MCF 10A (cell line): ENCODE measurements around the gene OTUD4. TPM values are rescaled to one million over a fixed set of nuclear protein-coding genes. Genes with fewer than 3 reads are reported as not detected.

Source experiments
- BruUV-seq: library from RNA; stranded (reverse); fragments of 400-500 nt; replicated peaks from 2 replicates; lab custom pipeline; 2021; lab: Mats Ljungman, UMichigan
- CTCF ChIA-PET: fragments of 300-600 bp; sonication (Branson Sonifier 250); formaldehyde crosslinking; extraction: SDS; loops from one replicate; lab custom pipeline; 2021; ENCODE audit warnings: antibody characterized with exemption, inconsistent platforms; lab: Yijun Ruan, JAX
- POLR2A ChIA-PET: fragments of 300-600, 350-650 bp; sonication (Branson Sonifier 250); formaldehyde crosslinking; extraction: SDS; loops from one replicate; lab custom pipeline; 2020; ENCODE audit warnings: antibody characterized with exemption, inconsistent platforms; lab: Yijun Ruan, JAX
- DNase-seq: peaks from one replicate; pipeline ENCODE4 v3.0.0-alpha.2; 2018; ENCODE audit not compliant: unreplicated experiment
- H3K27ac Mint-ChIP-seq: one replicate; pipeline ENCODE4 v1.8.0; 2022; ENCODE audit warnings: mild to moderate bottlenecking, low read depth, mixed read lengths; ENCODE audit not compliant: unreplicated experiment
- H3K27me3 Mint-ChIP-seq: one replicate; pipeline ENCODE4 v1.8.0; 2022; ENCODE audit warnings: mixed read lengths; ENCODE audit not compliant: insufficient read depth, unreplicated experiment
- H3K36me3 Mint-ChIP-seq: one replicate; pipeline ENCODE4 v1.8.0; 2022; ENCODE audit warnings: mild to moderate bottlenecking, moderate library complexity, mixed read lengths; ENCODE audit not compliant: insufficient read depth, unreplicated experiment
- H3K4me1 Mint-ChIP-seq: one replicate; pipeline ENCODE4 v1.8.0; 2022; ENCODE audit warnings: mixed read lengths; ENCODE audit not compliant: insufficient read depth, unreplicated experiment
- H3K4me3 Mint-ChIP-seq: one replicate; pipeline ENCODE4 v1.8.0; 2022; ENCODE audit warnings: mild to moderate bottlenecking, moderate library complexity, mixed read lengths; ENCODE audit not compliant: unreplicated experiment
- H3K9me3 Mint-ChIP-seq: one replicate; pipeline ENCODE4 v1.8.0; 2022; ENCODE audit warnings: mixed read lengths; ENCODE audit not compliant: unreplicated experiment
- intact Hi-C: fragments of 100-400 bp; cut with micrococcal nuclease; formaldehyde crosslinking; loops from 2 replicates; pipeline ENCODE4 v1.14.1; 2022
- total RNA-seq: library from RNA; stranded (reverse); gene quantifications from 2 replicates; pipeline ENCODE4 v1.2.3, GENCODE V29; 2022
- TF ChIP-seq, protein P1 (sequence below): fragments of 200-600 bp; IDR thresholded peaks from one replicate; pipeline ENCODE4 v1.8.0; 2022; ENCODE audit warnings: antibody characterized with exemption, mild to moderate bottlenecking; ENCODE audit not compliant: unreplicated experiment

Gene OTUD4
- total RNA-seq, 1 experiment from 2014 or later: 68.0 TPM

DNA sequence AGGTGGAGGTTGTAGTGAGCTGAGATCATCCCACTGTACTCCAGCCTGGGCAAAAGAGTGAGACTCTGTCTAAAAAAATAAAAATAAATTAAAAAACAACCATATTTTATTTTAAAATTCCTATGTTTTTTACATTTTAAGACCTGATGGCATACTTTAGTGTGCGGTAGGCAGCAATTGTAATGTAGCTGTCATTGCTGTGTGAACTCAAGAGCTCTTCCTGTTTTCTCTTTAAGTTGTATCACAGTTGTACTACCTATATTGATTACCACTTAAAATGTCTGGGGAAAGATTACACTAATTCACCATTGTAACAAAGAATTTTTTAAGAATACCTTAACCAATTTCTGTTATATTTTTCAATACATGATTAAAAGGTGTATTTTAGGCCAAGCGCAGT is 55.0 kb downstream of the OTUD4 start:
- Mint-ChIP-seq H3K4me3 (no peak overlapping the region), H3K36me3 (peaks cover 96% of the 10 kb centered on the region)

DNA sequence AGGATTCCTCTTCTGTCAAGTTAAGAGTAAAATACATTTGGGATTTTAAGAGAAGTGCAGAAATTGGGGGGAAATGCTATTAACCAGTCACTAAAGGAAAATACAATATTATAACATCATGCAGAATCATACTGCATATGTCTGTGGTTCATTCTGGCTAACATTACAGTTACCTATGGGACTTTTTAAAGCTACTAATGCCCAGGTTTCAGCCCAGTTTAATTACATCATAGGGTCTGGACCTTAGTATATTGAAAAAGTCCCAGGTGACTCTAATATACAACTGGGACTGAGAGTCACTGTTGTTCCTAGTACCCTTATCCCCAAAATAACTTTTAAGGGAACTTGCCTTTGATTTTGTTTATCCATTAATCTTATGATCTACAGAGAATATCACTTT is 72.3 kb downstream of the OTUD4 start:
- no peaks in the 10 kb centered on the region for H3K27me3 Mint-ChIP-seq
- H3K27ac Mint-ChIP-seq: no peak overlapping the region
- H3K4me1 Mint-ChIP-seq: no peaks in the 10 kb centered on the region
- no peaks in the 10 kb centered on the region for H3K9me3 Mint-ChIP-seq
- TF ChIP-seq, protein P1, sequence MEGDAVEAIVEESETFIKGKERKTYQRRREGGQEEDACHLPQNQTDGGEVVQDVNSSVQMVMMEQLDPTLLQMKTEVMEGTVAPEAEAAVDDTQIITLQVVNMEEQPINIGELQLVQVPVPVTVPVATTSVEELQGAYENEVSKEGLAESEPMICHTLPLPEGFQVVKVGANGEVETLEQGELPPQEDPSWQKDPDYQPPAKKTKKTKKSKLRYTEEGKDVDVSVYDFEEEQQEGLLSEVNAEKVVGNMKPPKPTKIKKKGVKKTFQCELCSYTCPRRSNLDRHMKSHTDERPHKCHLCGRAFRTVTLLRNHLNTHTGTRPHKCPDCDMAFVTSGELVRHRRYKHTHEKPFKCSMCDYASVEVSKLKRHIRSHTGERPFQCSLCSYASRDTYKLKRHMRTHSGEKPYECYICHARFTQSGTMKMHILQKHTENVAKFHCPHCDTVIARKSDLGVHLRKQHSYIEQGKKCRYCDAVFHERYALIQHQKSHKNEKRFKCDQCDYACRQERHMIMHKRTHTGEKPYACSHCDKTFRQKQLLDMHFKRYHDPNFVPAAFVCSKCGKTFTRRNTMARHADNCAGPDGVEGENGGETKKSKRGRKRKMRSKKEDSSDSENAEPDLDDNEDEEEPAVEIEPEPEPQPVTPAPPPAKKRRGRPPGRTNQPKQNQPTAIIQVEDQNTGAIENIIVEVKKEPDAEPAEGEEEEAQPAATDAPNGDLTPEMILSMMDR: no peak
- intact Hi-C loops: no loop called here
- DNase-seq: no peak
- H3K4me3 Mint-ChIP-seq: no peak overlapping the region
- ChIA-PET POLR2A (interaction anchor here (1.6 kb wide), 1 partner anchor 10 kb away, joined by 7 read pairs; the partner anchor contains the start of genes ABCE1 and ANAPC10), CTCF (interaction anchor here (0.6 kb wide), 1 partner anchor 446 kb away, joined by 3 read pairs; no protein-coding TSS in a partner anchor)
- no TSS peak for BruUV-seq
- H3K36me3 Mint-ChIP-seq: peaks cover 74% of the 10 kb centered on the region

More for the DNA sequence above, 55.0 kb downstream of the OTUD4 start:
- Mint-ChIP-seq H3K27ac (no peak overlapping the region), H3K27me3 (no peaks in the 10 kb centered on the region), H3K9me3 (no peaks in the 10 kb centered on the region), H3K4me1 (no peaks in the 10 kb centered on the region)
- no TSS peak for BruUV-seq
- POLR2A ChIA-PET: interaction anchor here (3.1 kb wide), 1 partner anchor 27 kb away, joined by 15 read pairs; the partner anchor contains the start of genes ABCE1 and ANAPC10
- DNase-seq: no peak
- TF ChIP-seq, protein P1: no peak
- CTCF ChIA-PET: interaction anchor here (0.7 kb wide), 1 partner anchor 12 kb away, joined by 3 read pairs; no protein-coding TSS in a partner anchor
- intact Hi-C loops: no loop called here

DNA sequence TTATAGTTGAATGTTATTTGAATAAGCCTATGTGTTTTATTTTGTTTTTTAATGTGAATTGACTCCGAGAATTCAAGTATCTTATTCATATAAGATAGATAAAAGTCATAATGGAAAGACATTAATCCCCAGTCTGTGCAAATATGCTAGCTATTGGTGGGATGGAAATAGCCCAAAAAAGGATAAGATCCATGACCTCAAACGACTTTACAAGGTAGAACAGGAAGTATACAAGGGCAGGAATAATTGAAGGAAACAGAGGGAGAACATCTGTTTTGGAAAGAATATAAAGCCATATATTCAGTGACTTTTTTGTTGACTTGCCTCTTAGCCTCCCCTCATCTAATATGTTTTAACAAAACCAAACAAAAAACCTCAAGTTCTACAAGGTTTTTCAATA is 73.3 kb downstream of the OTUD4 start:
- no peak for DNase-seq
- Mint-ChIP-seq H3K4me1 (no peaks in the 10 kb centered on the region), H3K36me3 (peaks cover 64% of the 10 kb centered on the region), H3K27me3 (no peaks in the 10 kb centered on the region), H3K9me3 (no peaks in the 10 kb centered on the region), H3K27ac (no peak overlapping the region), H3K4me3 (no peak overlapping the region)
- intact Hi-C loops: no loop called here
- ChIA-PET POLR2A (no interaction called here), CTCF (interaction anchor here (0.6 kb wide), 1 partner anchor 34 kb away, joined by 4 read pairs; no protein-coding TSS in a partner anchor)
- BruUV-seq: no TSS peak
- TF ChIP-seq, protein P1: no peak

DNA sequence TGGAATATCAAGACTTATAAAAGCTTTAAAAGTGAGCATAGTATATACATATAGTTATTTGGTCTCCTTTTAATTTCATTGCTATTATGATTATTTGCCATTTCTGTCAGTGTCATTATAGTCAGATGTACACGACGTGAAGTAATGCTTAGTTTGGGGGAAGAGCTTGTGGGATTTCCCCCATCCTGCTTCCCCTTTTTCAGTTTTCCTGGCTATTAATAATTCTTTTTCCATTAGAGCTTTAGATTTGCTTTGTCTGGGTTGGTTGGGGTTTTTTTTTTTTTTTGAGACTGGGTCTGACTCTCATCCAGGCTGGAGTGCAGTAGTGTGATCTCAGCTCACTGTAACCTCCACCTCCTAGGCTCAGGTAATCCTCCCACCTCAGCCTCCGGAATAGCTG is 76.9 kb downstream of the OTUD4 start:
- Mint-ChIP-seq H3K27ac (no peak overlapping the region), H3K36me3 (peaks cover 28% of the 10 kb centered on the region), H3K4me1 (peaks cover 6% of the 10 kb centered on the region), H3K4me3 (no peak overlapping the region), H3K9me3 (no peaks in the 10 kb centered on the region), H3K27me3 (no peaks in the 10 kb centered on the region)
- no peak for DNase-seq
- CTCF ChIA-PET: interaction anchor here (0.6 to 0.9 kb wide), 2 partner anchors 10 to 1118 kb away, joined by 3 to 4 read pairs; no protein-coding TSS in a partner anchor
- POLR2A ChIA-PET: no interaction called here
- intact Hi-C loops: no loop called here
- TF ChIP-seq, protein P1: no peak
- no TSS peak for BruUV-seq
